BE2C (cell line): ENCODE data around the gene BLMH.

Source experiments
- DNase-seq: peaks from one replicate; pipeline ENCODE4 v3.0.0-alpha.2; 2020
- H3K27me3 ChIP-seq: fragments of 250-450 bp; sonication (Bioruptor Pico); 2 replicates; pipeline ENCODE4 v1.5.1; 2020; ENCODE audit warnings: mild to moderate bottlenecking
- H3K36me3 ChIP-seq: fragments of 250-450 bp; sonication (Bioruptor Pico); 2 replicates; pipeline ENCODE4 v1.5.1; 2020; ENCODE audit warnings: mild to moderate bottlenecking
- H3K4me1 ChIP-seq: fragments of 250-450 bp; sonication (Bioruptor Pico); 2 replicates; pipeline ENCODE4 v1.5.1; 2020
- H3K4me3 ChIP-seq: 2 replicates; pipeline ENCODE4 v1.5.1; 2011; ENCODE audit warnings: low read depth, low read length
- H3K9me3 ChIP-seq: fragments of 250-450 bp; sonication (Bioruptor Pico); 2 replicates; pipeline ENCODE4 v1.5.1; 2020
- TF ChIP-seq, protein P1 (sequence below): IDR thresholded peaks from 2 replicates; pipeline ENCODE4 v1.5.1; 2012; ENCODE audit warnings: mild to moderate bottlenecking, low read depth, low read length

The BLMH gene

DNA sequence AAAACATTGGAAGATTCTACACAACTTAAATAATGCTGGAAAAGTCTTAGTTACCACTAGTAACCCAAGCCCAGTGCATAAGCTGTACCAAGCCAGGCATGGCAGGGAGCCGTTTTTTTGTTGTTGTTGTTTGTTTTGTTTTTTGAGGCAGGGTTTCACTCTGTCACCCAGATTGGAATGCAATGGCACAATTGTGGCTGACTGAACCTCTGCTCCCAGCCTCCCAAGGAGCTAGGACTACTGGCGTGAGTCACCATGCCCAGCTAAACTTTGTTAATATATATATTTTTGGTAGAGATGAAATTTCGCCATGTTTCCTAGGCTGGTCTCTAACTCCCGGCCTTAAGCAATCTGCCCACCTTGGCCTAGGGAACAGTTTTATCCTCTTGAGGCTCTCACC, 42.7 kb upstream of the BLMH start:
- no peak for DNase-seq
- TF ChIP-seq, protein P1, sequence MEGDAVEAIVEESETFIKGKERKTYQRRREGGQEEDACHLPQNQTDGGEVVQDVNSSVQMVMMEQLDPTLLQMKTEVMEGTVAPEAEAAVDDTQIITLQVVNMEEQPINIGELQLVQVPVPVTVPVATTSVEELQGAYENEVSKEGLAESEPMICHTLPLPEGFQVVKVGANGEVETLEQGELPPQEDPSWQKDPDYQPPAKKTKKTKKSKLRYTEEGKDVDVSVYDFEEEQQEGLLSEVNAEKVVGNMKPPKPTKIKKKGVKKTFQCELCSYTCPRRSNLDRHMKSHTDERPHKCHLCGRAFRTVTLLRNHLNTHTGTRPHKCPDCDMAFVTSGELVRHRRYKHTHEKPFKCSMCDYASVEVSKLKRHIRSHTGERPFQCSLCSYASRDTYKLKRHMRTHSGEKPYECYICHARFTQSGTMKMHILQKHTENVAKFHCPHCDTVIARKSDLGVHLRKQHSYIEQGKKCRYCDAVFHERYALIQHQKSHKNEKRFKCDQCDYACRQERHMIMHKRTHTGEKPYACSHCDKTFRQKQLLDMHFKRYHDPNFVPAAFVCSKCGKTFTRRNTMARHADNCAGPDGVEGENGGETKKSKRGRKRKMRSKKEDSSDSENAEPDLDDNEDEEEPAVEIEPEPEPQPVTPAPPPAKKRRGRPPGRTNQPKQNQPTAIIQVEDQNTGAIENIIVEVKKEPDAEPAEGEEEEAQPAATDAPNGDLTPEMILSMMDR = no peak
- no peaks in the 10 kb centered on the region for H3K27me3 ChIP-seq
- no peaks in the 10 kb centered on the region for H3K4me1 ChIP-seq
- H3K4me3 ChIP-seq = no peak overlapping the region
- no peaks in the 10 kb centered on the region for H3K9me3 ChIP-seq
- no peaks in the 10 kb centered on the region for H3K36me3 ChIP-seq

DNA sequence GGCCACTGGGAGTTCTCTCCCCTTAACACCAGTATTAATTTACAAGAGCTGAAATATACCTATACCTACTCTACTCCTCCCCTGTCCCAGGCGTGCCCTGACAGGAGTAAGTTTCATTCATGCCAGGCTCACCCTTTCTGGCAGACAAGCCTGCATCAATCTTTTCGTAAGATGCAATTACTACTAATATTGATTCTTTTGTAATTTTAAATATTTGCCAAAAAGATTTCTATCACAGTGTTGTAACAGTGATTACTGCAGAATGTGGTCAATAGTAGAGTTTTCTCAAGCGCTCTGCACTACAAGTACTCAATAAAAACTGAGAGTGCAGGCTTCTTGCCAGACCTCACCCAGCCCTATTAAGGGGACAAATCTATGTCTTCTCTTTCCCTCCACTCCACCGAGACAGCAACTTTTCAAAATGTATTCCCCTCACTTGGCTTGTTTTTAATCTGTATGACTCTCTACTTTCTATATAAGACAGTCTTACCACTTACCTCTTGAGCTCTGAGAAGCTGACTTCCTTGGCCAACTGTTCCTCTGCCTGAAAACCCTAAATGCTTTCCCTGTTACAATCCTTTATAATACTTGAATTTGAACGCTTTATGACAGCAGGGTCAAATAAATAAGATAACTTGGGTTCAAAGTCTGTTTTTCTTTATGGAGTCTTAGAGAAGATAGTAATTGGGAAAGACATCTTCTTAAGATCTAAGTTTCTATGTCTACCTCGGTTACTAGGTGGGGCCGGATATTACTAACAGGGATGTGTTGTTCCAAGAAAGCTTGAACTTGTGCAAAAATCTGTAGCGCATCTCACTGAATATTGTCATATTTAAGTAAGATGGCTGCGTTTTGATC, 42.0 kb upstream of the BLMH start, which contains the start of gene TMIGD1:
TMIGD1 (minus strand) TSS at position 555 of the 858 bp plus-strand sequence. CDS start 1,924 bp downstream, outside the sequence.
- H3K27me3 ChIP-seq = no peaks in the 10 kb centered on the region
- TF ChIP-seq, protein P1 = no peak
- no peaks in the 10 kb centered on the region for H3K9me3 ChIP-seq
- H3K4me3 ChIP-seq = no peak within 1 kb of the TSS
- no peaks in the 10 kb centered on the region for H3K4me1 ChIP-seq
- no peak for DNase-seq
- H3K36me3 ChIP-seq = no peaks in the 10 kb centered on the region

DNA sequence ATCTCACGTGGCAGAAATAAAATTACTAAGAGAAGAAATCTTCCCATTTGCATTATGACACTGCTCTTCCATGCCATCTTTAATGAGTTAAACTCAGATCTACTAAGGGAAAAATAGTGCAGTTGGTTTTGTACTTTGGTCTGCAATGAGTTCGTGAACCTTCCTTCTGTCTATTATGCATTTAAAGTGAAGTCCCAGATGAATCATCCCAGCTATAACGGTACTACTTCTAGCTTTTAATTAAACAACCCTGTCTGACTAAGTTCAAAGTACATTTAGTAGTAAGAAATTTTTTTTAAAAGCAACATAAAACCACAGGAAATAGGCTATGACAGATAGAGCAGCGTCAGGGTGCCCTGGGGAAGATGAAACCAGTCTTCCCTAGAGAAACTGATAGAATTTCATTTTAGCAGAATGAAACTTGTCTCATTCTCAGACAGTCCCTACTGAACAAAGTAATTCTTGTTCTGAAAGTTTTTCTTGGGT, 40.4 kb upstream of the BLMH start:
- no peaks in the 10 kb centered on the region for H3K9me3 ChIP-seq
- H3K36me3 ChIP-seq = no peaks in the 10 kb centered on the region
- TF ChIP-seq, protein P1 = no peak
- no peak for DNase-seq
- H3K4me3 ChIP-seq = no peak overlapping the region
- no peaks in the 10 kb centered on the region for H3K27me3 ChIP-seq
- no peaks in the 10 kb centered on the region for H3K4me1 ChIP-seq

DNA sequence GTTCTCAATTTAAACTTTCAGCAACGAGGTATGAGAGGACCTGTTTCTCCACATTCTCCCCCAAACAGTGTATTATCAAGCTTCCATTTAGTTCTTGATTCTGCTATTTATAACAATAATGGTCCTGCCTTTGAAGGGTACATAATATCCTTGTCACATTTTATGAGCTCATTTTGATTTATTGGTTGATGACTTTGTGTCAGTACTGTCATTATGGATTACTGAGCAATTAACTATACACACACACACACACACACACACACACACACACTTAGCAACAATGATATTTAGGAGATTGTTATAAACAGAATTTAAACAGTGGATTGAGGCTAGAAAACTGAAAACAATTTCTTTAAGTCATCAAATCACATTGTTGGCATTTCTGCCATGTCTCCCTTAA, 35.1 kb upstream of the BLMH start:
- TF ChIP-seq, protein P1 = no peak
- H3K27me3 ChIP-seq = no peaks in the 10 kb centered on the region
- H3K4me3 ChIP-seq = no peak overlapping the region
- H3K36me3 ChIP-seq = no peaks in the 10 kb centered on the region
- no peak for DNase-seq
- H3K9me3 ChIP-seq = no peaks in the 10 kb centered on the region
- no peaks in the 10 kb centered on the region for H3K4me1 ChIP-seq

DNA sequence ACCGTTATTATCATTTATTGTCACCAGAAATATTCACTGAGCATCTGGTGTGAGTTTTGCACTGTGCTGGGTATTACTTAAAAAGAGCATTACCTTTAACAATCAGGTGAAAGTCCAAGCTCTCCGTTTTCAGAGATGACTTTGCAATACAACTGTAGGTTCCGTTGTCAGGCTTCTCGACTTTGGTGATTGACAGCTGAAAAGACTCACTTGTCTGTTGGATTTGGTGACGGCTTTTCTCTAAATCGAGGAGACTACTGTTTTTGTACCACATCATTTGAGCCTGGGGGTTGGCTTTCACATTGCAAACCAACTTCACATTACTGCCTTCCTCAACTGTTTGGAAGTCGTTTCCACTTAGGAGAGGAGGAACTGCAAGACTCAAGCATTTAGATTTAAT, 33.0 kb upstream of the BLMH start:
- no peaks in the 10 kb centered on the region for H3K36me3 ChIP-seq
- DNase-seq = no peak
- no peaks in the 10 kb centered on the region for H3K9me3 ChIP-seq
- TF ChIP-seq, protein P1 = no peak
- H3K4me1 ChIP-seq = no peaks in the 10 kb centered on the region
- no peaks in the 10 kb centered on the region for H3K27me3 ChIP-seq
- H3K4me3 ChIP-seq = no peak overlapping the region

DNA sequence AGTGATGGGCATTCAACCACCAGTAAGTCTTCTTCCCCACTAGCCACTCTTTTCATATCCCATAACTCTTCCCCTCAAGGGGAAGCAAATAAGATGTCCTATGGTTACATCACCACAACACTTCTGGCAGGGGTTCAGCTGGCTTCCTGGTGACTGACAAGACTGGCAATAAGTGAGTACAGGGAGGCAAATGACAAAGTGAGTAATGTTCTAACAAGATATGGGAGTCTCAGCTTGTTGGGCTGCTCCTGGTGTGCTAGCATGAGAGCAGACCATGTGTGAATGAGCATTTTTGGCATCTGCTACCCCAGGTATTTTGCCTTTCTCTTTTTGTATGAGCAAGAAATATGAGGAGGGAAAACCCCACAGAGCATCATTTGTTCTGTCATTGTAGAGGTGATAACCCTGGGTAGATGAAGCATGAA, 32.2 kb upstream of the BLMH start:
- TF ChIP-seq, protein P1 = no peak
- Histone ChIP-seq H3K9me3 (no peaks in the 10 kb centered on the region), H3K4me3 (no peak overlapping the region), H3K4me1 (no peaks in the 10 kb centered on the region), H3K36me3 (no peaks in the 10 kb centered on the region), H3K27me3 (no peaks in the 10 kb centered on the region)
- no peak for DNase-seq
